Common myeloid progenitor, CD34-positive (primary cell): Measurements from ENCODE around the gene CARD19.

Experiments
- CTCF ChIA-PET: fragments of 350-600 bp; sonication (Branson Sonifier 250); formaldehyde crosslinking; loops from one replicate; lab custom pipeline; 2021; ENCODE audit warnings: antibody characterized with exemption; lab: Charles Lee
- POLR2A ChIA-PET: fragments of 350-600 bp; sonication (Branson Sonifier 250); formaldehyde crosslinking; loops from one replicate; lab custom pipeline; 2021; ENCODE audit warnings: antibody characterized with exemption; lab: Charles Lee
- DNase-seq, 3 donors: peaks; one replicate each; pipeline versions ENCODE4 v3.0.0 to v3.0.0-alpha.2; 2013
- H3K27ac ChIP-seq, 2 experiments: 1 replicate in 1 of 2; 2 replicates in 1 of 2; pipeline ENCODE4 v1.7.0; 2013; ENCODE audit warnings: inconsistent platforms in 2 of 2, low read length in 2 of 2, mild to moderate bottlenecking in 2 of 2, low read depth in 1 of 2, moderate library complexity in 1 of 2; ENCODE audit not compliant: severe bottlenecking in 2 of 2, insufficient read depth in 1 of 2, poor library complexity in 1 of 2
- H3K27me3 ChIP-seq, 5 experiments: replicated peaks in 2 of 5; 1 replicate in 3 of 5; 2 replicates in 2 of 5; pipeline versions ENCODE4 v1.6.1 to v1.7.0; 2013; ENCODE audit warnings: low read length in 4 of 5, mild to moderate bottlenecking in 2 of 5, moderate library complexity in 2 of 5, inconsistent platforms in 1 of 5; ENCODE audit not compliant: insufficient read depth in 5 of 5, control insufficient read depth in 4 of 5
- H3K36me3 ChIP-seq, 4 experiments: 1 replicate in 2 of 4; 2 replicates in 2 of 4; pipeline versions ENCODE4 v1.6.1 to v1.7.0; 2013; ENCODE audit warnings: low read length in 3 of 4, control low read depth in 1 of 4, mild to moderate bottlenecking in 1 of 4; ENCODE audit not compliant: control insufficient read depth in 4 of 4, insufficient read depth in 4 of 4
- H3K4me1 ChIP-seq, 4 experiments: 1 replicate in 3 of 4; 2 replicates in 1 of 4; pipeline versions ENCODE4 v1.6.1 to v1.7.1; 2013; ENCODE audit warnings: low read length in 3 of 4, mild to moderate bottlenecking in 3 of 4, control low read depth in 1 of 4, inconsistent platforms in 1 of 4, moderate library complexity in 1 of 4; ENCODE audit not compliant: control insufficient read depth in 4 of 4, insufficient read depth in 4 of 4; ENCODE audit errors: control extremely low read depth in 1 of 4
- H3K4me3 ChIP-seq, 7 experiments: 1 replicate in 4 of 7; 2 replicates in 3 of 7; pipeline versions ENCODE4 v1.5.1 to v1.7.0; 2013; ENCODE audit warnings: mild to moderate bottlenecking in 7 of 7, low read length in 6 of 7, moderate library complexity in 6 of 7, inconsistent platforms in 2 of 7, low read depth in 2 of 7, control low read depth in 1 of 7; ENCODE audit not compliant: insufficient read depth in 4 of 7, control insufficient read depth in 1 of 7; ENCODE audit errors: extremely low read depth in 1 of 7
- H3K9me3 ChIP-seq, 5 experiments: 1 replicate in 4 of 5; 2 replicates in 1 of 5; pipeline versions ENCODE4 v1.6.1 to v1.7.1; 2013; ENCODE audit warnings: low read length in 4 of 5, mild to moderate bottlenecking in 2 of 5, inconsistent platforms in 1 of 5, low read depth in 1 of 5, moderate library complexity in 1 of 5; ENCODE audit not compliant: control insufficient read depth in 4 of 5, insufficient read depth in 2 of 5; ENCODE audit errors: control extremely low read depth in 1 of 5
- WGBS: methylation state at CpG from one replicate; pipeline ENCODE4 v1.1.5; 2013; ENCODE audit not compliant: insufficient coverage; 5-methylcytosine and 5-hydroxymethylcytosine counted together

Gene CARD19

DNA sequence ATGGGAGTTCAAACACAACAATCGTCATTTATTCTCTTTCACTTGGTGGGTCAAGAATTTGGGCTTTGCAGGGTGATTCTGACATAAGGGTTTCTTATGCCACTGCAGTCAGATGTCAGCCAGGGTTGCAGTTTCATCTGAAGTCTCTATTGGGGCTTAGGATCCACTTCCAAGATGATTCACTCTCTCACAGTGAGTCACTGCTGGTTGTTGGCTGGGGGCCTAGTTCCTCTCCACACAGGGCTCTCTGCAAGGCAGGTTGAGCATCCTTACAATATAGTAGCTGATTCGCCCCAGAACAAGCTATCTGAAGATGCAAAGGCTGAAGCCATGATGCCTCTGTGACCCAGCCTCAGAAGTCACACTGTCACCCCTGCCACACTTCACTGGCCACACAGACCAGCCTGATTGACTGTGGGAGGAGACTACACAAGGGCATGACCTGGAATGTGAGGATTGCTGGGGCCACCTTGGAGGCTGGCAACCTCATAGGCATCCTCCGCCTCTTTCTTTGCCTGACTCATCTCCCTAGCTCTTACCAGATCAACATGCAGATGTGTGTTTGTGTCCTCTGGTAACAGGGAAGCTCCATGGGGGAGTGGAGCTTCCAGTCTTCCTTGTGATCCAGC lies 4.5 kb upstream of the CARD19 start:
- ChIA-PET CTCF (interaction anchor here (1.5 to 2.4 kb wide), 2 partner anchors 12 to 27 kb away, joined by 6 to 7 read pairs; no protein-coding TSS in a partner anchor), POLR2A (interaction anchor here (0.6 to 1.0 kb wide), 2 partner anchors 42 to 47 kb away, joined by 3 read pairs; no protein-coding TSS in a partner anchor)
- no peak overlapping the region for H3K27ac ChIP-seq
- no peaks in the 10 kb centered on the region for H3K27me3 ChIP-seq
- DNase-seq: peak in 2 of 3 donors; percentile 68 to 74
- H3K36me3 ChIP-seq: peaks cover 0 to 7% (median 3%) of the 10 kb centered on the region in 4 experiments
- 100% methylated on average over 2 of the region's 3 CpGs for WGBS
- H3K4me1 ChIP-seq: peaks cover 2 to 38% (median 32%) of the 10 kb centered on the region in 4 experiments
- no peaks in the 10 kb centered on the region for H3K9me3 ChIP-seq
- H3K4me3 ChIP-seq: no peak overlapping the region

DNA sequence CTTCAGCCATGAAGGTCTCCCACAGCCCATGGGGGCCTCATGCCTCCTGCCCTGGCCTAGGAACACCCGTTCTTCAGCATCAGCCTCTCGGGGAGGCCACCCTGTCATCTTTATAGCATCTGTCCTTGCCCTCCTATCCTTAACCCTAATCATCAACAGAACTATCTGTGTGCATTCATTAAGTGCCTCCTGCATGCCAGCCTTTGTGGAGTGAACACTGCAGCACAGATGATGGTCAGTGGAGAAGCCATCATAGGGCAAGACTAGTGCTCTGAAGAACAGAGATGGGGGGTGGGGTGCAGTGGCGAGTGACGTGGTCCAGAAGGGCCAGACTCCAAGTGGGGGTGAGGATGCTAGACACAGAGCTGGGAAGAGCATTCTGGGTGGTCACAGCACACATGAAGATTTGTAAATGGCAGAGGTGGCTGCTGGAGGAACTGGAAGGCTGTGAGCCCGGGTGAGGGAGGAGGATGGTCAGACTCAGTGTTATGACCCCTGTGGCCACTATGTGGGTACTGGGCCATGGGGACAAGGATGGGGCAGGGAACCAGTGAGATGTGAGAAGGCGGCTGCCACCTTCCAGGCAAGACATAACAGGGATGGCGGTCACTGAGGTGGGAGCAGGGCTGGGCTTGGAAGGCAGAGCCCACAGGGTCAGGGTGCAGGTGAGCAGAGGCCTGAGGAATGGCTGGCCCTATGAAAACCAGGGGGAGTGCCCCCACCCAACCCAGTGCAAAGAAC lies 3.6 kb upstream of the CARD19 start:
- H3K27me3 ChIP-seq: no peaks in the 10 kb centered on the region
- ChIA-PET POLR2A (interaction anchor here (1.0 kb wide), 1 partner anchor 41 kb away, joined by 3 read pairs; no protein-coding TSS in a partner anchor), CTCF (interaction anchor here (0.9 to 2.4 kb wide), 4 partner anchors 8 to 27 kb away, joined by 3 to 7 read pairs (median 5); no protein-coding TSS in a partner anchor)
- no peaks in the 10 kb centered on the region for H3K9me3 ChIP-seq
- no peak for DNase-seq
- 84% methylated on average over 7 of the region's 7 CpGs for WGBS
- H3K36me3 ChIP-seq: peaks cover 0 to 2% (median 0%) of the 10 kb centered on the region in 4 experiments
- peaks cover 6 to 46% (median 40%) of the 10 kb centered on the region in 4 experiments for H3K4me1 ChIP-seq
- no peak overlapping the region for H3K27ac ChIP-seq
- H3K4me3 ChIP-seq: no peak overlapping the region

DNA sequence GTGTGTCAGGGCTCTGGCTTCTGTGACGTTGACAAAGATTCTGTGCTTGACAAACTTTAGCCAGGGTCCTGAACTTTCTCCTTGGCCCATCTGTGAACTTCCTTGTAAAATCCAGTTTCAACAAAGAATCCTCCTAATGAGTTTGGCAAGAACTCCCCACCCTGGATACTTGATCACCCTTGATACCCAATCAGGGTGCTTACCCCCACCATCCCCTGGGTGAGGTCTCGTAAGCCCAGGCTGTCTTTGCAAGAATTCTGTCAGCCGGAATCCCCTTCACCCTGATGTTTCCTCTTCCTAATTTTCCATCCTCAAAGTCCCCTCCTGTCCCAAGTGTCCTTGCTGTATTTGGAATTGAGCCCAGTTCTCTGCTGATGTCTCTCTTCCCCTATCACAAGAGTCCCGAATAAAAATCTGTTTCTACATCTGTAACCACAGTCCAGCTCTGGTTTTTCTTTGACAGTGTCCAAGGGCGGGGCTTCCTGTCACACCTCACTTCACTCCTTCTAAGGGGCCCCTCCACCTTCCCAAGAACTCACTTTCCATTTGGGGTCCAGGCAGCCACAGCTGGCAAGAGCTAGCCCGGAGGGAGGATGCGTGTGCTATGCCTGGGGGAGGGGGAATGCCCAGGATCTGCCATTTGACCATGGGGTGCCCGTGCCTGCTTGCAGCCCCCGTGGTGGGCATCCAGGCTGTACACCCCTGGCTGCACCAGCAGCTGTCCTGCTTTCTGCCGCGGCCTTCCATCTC lies 2.7 kb upstream of the CARD19 start:
- peak overlapping the region in 1 of 2 experiments; percentile 52 for H3K27ac ChIP-seq

DNA sequence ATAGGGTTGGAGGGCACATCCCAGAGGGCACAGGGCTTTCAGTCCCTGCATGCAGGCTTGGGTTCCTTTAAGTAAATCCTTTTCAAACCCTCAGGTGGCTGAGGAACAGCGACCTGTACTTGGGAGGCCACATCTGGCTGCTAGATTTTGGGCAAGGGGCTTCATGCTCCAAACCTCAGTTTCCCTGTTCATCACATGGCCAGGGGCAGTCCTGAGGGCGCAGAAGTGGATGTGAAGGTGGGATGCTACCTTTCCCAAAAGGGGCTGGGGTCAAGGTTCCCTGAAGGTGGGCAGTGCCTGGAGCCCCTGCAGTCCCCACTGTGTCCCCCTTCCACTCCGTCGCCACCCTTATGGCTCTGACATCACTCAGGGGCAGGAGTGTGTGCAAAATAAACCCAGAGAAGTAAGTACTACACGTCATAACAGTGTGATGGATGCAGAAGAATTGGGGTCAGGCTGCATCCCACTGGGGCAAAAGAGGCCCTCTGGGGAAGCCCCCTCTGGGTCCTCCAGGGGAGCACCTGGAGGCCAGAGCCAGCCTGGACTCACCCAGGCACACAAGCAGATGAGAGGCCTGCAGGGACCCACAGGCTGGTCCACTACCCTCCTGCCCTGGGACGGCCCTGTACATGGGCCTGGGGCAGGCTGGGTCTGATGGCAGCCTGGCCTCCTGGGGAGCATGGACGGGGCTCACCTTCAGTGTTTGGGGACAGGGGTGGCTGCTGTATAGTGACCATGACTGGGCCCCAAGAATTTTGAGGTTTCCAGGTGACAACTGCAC lies 1.9 kb upstream of the CARD19 start:
- Histone ChIP-seq H3K27me3 (no peaks in the 10 kb centered on the region), H3K9me3 (no peaks in the 10 kb centered on the region), H3K27ac (peak overlapping the region in 1 of 2 experiments; percentile 83), H3K4me1 (peaks cover 9 to 63% (median 54%) of the 10 kb centered on the region in 4 experiments), H3K4me3 (peak overlapping the region in 2 of 7 experiments; percentile 19 to 48), H3K36me3 (no peaks in the 10 kb centered on the region)
- CTCF ChIA-PET: interaction anchor here (1.0 to 1.6 kb wide), 5 partner anchors 8 to 33 kb away, joined by 3 to 5 read pairs (median 3); no protein-coding TSS in a partner anchor
- DNase-seq: no peak
- POLR2A ChIA-PET: no interaction called here
- 54% methylated on average over 7 of the region's 7 CpGs for WGBS

More for the DNA sequence above, 2.7 kb upstream of the CARD19 start:
- Histone ChIP-seq H3K4me1 (peaks cover 9 to 55% (median 48%) of the 10 kb centered on the region in 4 experiments), H3K4me3 (peak overlapping the region in 2 of 7 experiments; percentile 32 to 48), H3K27me3 (no peaks in the 10 kb centered on the region), H3K36me3 (peaks cover 0 to 2% (median 0%) of the 10 kb centered on the region in 4 experiments), H3K9me3 (no peaks in the 10 kb centered on the region)
- ChIA-PET POLR2A (no interaction called here), CTCF (interaction anchor here (0.9 kb wide), 2 partner anchors 9 to 10 kb away, joined by 3 to 4 read pairs; no protein-coding TSS in a partner anchor)
- peak; percentile 43 to 75 (median 70) for DNase-seq
- WGBS: 17% methylated on average over 11 of the region's 11 CpGs

DNA sequence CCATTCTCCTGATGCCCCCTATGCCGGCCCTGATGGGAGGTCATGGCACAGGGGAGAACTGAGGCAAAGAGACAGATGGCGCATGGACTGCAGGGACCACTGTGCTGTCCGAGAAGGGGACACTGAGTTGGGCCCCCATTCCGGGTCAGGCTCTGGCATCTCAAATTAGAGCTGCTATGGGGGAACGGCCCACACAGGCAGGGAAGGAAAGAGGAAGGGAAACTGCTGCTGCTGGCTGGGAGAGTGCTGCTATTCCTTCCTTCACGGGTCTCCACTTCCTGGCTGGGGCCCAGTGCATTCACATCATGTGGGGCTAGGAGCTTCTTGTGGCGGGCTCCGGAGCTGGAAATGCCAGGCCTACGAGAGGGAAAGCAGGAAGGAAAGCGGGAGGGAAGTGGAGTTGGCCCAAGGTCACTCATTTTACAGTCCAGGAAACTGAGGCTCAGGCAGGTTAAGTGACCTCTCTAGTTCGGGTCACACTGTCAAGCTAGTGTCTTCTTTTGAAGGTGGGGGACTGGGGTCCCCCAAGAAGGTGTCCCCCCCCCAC lies 1.3 kb upstream of the CARD19 start:
- Histone ChIP-seq H3K27ac (peak overlapping the region; percentile 70 to 83), H3K27me3 (no peaks in the 10 kb centered on the region), H3K4me3 (peak overlapping the region in 5 of 7 experiments; percentile 32 to 77 (median 72)), H3K9me3 (no peaks in the 10 kb centered on the region), H3K36me3 (no peaks in the 10 kb centered on the region), H3K4me1 (peaks cover 13 to 69% (median 60%) of the 10 kb centered on the region in 4 experiments)
- ChIA-PET POLR2A (interaction anchor here (1.6 kb wide), 1 partner anchor 30 kb away, joined by 5 read pairs; no protein-coding TSS in a partner anchor), CTCF (interaction anchor here (0.6 to 1.6 kb wide), 6 partner anchors 9 to 34 kb away, joined by 3 to 5 read pairs (median 3); no protein-coding TSS in a partner anchor)
- DNase-seq: peak in 2 of 3 donors; percentile 55 to 62
- 34% methylated on average over 10 of the region's 11 CpGs for WGBS
